ENCODE measurements around the gene CPZ.

DNA sequence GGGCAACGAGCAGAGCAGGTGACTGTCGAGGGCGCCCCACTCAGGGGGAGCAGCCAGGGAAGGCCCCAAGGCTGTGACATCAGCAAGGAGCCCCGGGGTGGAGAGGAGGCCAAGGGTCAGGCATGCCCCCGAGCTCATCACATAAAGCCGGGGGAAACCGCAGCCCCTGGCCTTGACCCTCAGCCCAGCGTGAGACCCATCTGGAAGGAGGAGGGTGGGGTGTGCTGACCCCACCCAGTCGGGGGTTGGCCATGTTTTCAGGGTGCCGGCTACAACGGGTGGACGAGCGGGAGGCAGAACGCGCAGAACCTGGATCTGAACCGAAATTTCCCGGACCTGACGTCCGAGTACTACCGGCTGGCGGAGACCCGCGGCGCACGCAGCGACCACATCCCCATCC lies 13.9 kb downstream of the CPZ start:
- TF ChIP-seq, protein P1, sequence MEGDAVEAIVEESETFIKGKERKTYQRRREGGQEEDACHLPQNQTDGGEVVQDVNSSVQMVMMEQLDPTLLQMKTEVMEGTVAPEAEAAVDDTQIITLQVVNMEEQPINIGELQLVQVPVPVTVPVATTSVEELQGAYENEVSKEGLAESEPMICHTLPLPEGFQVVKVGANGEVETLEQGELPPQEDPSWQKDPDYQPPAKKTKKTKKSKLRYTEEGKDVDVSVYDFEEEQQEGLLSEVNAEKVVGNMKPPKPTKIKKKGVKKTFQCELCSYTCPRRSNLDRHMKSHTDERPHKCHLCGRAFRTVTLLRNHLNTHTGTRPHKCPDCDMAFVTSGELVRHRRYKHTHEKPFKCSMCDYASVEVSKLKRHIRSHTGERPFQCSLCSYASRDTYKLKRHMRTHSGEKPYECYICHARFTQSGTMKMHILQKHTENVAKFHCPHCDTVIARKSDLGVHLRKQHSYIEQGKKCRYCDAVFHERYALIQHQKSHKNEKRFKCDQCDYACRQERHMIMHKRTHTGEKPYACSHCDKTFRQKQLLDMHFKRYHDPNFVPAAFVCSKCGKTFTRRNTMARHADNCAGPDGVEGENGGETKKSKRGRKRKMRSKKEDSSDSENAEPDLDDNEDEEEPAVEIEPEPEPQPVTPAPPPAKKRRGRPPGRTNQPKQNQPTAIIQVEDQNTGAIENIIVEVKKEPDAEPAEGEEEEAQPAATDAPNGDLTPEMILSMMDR (IDR thresholded peaks at IDR 0.05): no peak
- TF ChIP-seq POLR2A (IDR thresholded peaks at IDR 0.05): no peak

Measured in Peyer's patch (tissue), 4 donors.